H9 (cell line): ENCODE results near the gene RASSF3. TPM values are rescaled to one million over a fixed set of nuclear protein-coding genes. Genes with fewer than 3 reads are reported as not detected.

Experiments
- DNase-seq: peaks from one replicate; pipeline ENCODE4 v3.0.0-alpha.2; 2017
- H2AFZ ChIP-seq: one replicate; pipeline ENCODE4 v1.6.1; 2013; ENCODE audit warnings: mild to moderate bottlenecking, low read length, control low read depth, moderate library complexity
- H2AK5ac ChIP-seq: 2 replicates; pipeline ENCODE4 v1.6.1; 2013; ENCODE audit warnings: low read length, control low read depth, mixed read lengths; ENCODE audit not compliant: insufficient read length
- H2BK120ac ChIP-seq: one replicate; pipeline ENCODE4 v1.6.1; 2013; ENCODE audit warnings: low read depth, mild to moderate bottlenecking, low read length, control low read depth, inconsistent platforms; ENCODE audit not compliant: poor library complexity, severe bottlenecking
- H2BK12ac ChIP-seq: 2 replicates; pipeline ENCODE4 v1.6.1; 2013; ENCODE audit warnings: low read length, control low read depth, mixed read lengths, low read depth; ENCODE audit not compliant: insufficient read length
- H2BK15ac ChIP-seq: 2 replicates; pipeline ENCODE4 v1.6.1; 2013; ENCODE audit warnings: low read depth, low read length, control low read depth
- H2BK20ac ChIP-seq: one replicate; pipeline ENCODE4 v1.6.1; 2013; ENCODE audit warnings: low read depth, mild to moderate bottlenecking, low read length, control low read depth, inconsistent platforms; ENCODE audit not compliant: poor library complexity, severe bottlenecking
- H2BK5ac ChIP-seq: 2 replicates; pipeline ENCODE4 v1.6.1; 2013; ENCODE audit warnings: low read length, control low read depth, mixed read lengths; ENCODE audit not compliant: insufficient read length
- H3K14ac ChIP-seq: 2 replicates; pipeline ENCODE4 v1.6.1; 2013; ENCODE audit warnings: low read length, control low read depth; ENCODE audit not compliant: insufficient read depth
- H3K18ac ChIP-seq: 2 replicates; pipeline ENCODE4 v1.6.1; 2013; ENCODE audit warnings: low read depth, mild to moderate bottlenecking, mixed read lengths, low read length, control low read depth; ENCODE audit not compliant: insufficient read length
- H3K23ac ChIP-seq: 2 replicates; pipeline ENCODE4 v1.6.1; 2013; ENCODE audit warnings: low read length, control low read depth, mixed read lengths, low read depth; ENCODE audit not compliant: insufficient read length
- H3K23me2 ChIP-seq: 2 replicates; pipeline ENCODE4 v1.6.1; 2013; ENCODE audit warnings: low read depth, mild to moderate bottlenecking, mixed read lengths, low read length, control low read depth; ENCODE audit not compliant: insufficient read length, poor library complexity, severe bottlenecking
- H3K27ac ChIP-seq: 2 replicates; pipeline ENCODE4 v1.5.1; 2013; ENCODE audit warnings: low read length, control low read depth, mixed read lengths, low read depth; ENCODE audit not compliant: insufficient read length
- H3K27me3 ChIP-seq: 2 replicates; pipeline ENCODE4 v1.6.1; 2013; ENCODE audit warnings: low read length, control low read depth, inconsistent platforms; ENCODE audit not compliant: insufficient read depth
- H3K4ac ChIP-seq: 2 replicates; pipeline ENCODE4 v1.6.1; 2013; ENCODE audit warnings: low read depth, mild to moderate bottlenecking, control low read depth, inconsistent platforms, low read length, moderate library complexity
- H3K4me1 ChIP-seq: 2 replicates; pipeline ENCODE4 v1.6.1; 2013; ENCODE audit warnings: low read length, control low read depth, inconsistent platforms; ENCODE audit not compliant: insufficient read depth
- H3K4me2 ChIP-seq: 2 replicates; pipeline ENCODE4 v1.6.1; 2013; ENCODE audit warnings: low read length, control low read depth, mixed read lengths; ENCODE audit not compliant: insufficient read length, insufficient read depth
- H3K56ac ChIP-seq: 2 replicates; pipeline ENCODE4 v1.6.1; 2013; ENCODE audit warnings: low read depth, mild to moderate bottlenecking, mixed read lengths, low read length, control low read depth; ENCODE audit not compliant: insufficient read length
- H3K79me1 ChIP-seq: 2 replicates; pipeline ENCODE4 v1.6.1; 2013; ENCODE audit warnings: low read depth, mild to moderate bottlenecking, moderate library complexity, low read length, control low read depth, inconsistent platforms; ENCODE audit not compliant: insufficient read depth, poor library complexity, severe bottlenecking
- H3K79me2 ChIP-seq: 2 replicates; pipeline ENCODE4 v1.6.1; 2013; ENCODE audit warnings: low read length, control low read depth, inconsistent platforms; ENCODE audit not compliant: insufficient read depth
- H3K9ac ChIP-seq: 2 replicates; pipeline ENCODE4 v1.6.1; 2013; ENCODE audit warnings: low read length, control low read depth, mixed read lengths; ENCODE audit not compliant: insufficient read length; ENCODE audit errors: extremely low read depth
- H3K9me3 ChIP-seq: one replicate; pipeline ENCODE4 v1.6.1; 2013; ENCODE audit warnings: low read depth, low read length, inconsistent platforms; ENCODE audit not compliant: control insufficient read depth
- H3T11ph ChIP-seq: one replicate; pipeline ENCODE4 v1.6.1; 2013; ENCODE audit warnings: mild to moderate bottlenecking, low read length, control low read depth, inconsistent platforms
- H4K20me1 ChIP-seq: one replicate; pipeline ENCODE4 v1.6.1; 2013; ENCODE audit not compliant: control insufficient read depth, insufficient read length, insufficient read depth
- H4K5ac ChIP-seq: 2 replicates; pipeline ENCODE4 v1.6.1; 2013; ENCODE audit warnings: low read depth, mild to moderate bottlenecking, mixed read lengths, low read length, control low read depth; ENCODE audit not compliant: insufficient read length
- H4K8ac ChIP-seq: replicated peaks from 2 replicates; pipeline ENCODE4 v1.6.1; 2013; ENCODE audit warnings: low read length, control low read depth, mixed read lengths, low read depth; ENCODE audit not compliant: insufficient read length
- H4K91ac ChIP-seq: 2 replicates; pipeline ENCODE4 v1.6.1; 2013; ENCODE audit warnings: low read depth, mild to moderate bottlenecking, moderate library complexity, mixed read lengths, low read length, control low read depth; ENCODE audit not compliant: insufficient read length
- H3K27ac Mint-ChIP-seq, 3 experiments: 2 replicates in 2 of 3; 3 replicates in 1 of 3; pipeline ENCODE4 v1.8.0; 2020 to 2021; ENCODE audit warnings: mixed read lengths in 3 of 3, mild to moderate bottlenecking in 1 of 3, moderate library complexity in 1 of 3
- H3K27me3 Mint-ChIP-seq: 2 replicates; pipeline ENCODE4 v1.8.0; 2021; ENCODE audit warnings: low read depth, mild to moderate bottlenecking, moderate library complexity, mixed read lengths
- H3K36me3 Mint-ChIP-seq, 3 experiments: 2 replicates in 2 of 3; 3 replicates in 1 of 3; pipeline ENCODE4 v1.8.0; 2020 to 2021; ENCODE audit warnings: low read depth in 3 of 3, mixed read lengths in 3 of 3; ENCODE audit not compliant: insufficient read depth in 1 of 3
- H3K4me1 Mint-ChIP-seq, 2 experiments: 2 replicates each; pipeline ENCODE4 v1.8.0; 2020; ENCODE audit warnings: mixed read lengths in 2 of 2
- H3K4me3 Mint-ChIP-seq, 2 experiments: 2 replicates in 1 of 2; 3 replicates in 1 of 2; pipeline ENCODE4 v1.8.0; 2020 to 2021; ENCODE audit warnings: mild to moderate bottlenecking in 2 of 2, mixed read lengths in 2 of 2, moderate library complexity in 1 of 2
- H3K9me3 Mint-ChIP-seq, 2 experiments: 2 replicates in 1 of 2; 3 replicates in 1 of 2; pipeline ENCODE4 v1.8.0; 2020; ENCODE audit warnings: mild to moderate bottlenecking in 2 of 2, mixed read lengths in 2 of 2, moderate library complexity in 1 of 2
- WGBS: extraction: QIAGEN DNeasy Blood & Tissue Kit; methylation state at CpG from one replicate; pipeline ENCODE4 v1.1.7; 2013; ENCODE audit warnings: missing lambda C conversion rate, low lambda C conversion rate, mixed read lengths; ENCODE audit not compliant: insufficient read length; ENCODE audit errors: extremely low coverage; 5-methylcytosine and 5-hydroxymethylcytosine counted together
- total RNA-seq: library from RNA; stranded (reverse); gene quantifications from 2 replicates; pipeline ENCODE4 v1.2.1, GENCODE V29; 2021
- TF ChIP-seq, protein P1 (sequence below): fragments of 200-600 bp; sonication (generic); conservative IDR thresholded peaks from 3 replicates; pipeline ENCODE4 v1.8.0; 2021; ENCODE audit warnings: antibody characterized with exemption, mild to moderate bottlenecking

Gene RASSF3
- total RNA-seq, 1 experiment from 2014 or later, result 45.1 TPM

- H3K4me3 Mint-ChIP-seq, result no peak overlapping the region
- H3K27ac Mint-ChIP-seq, result peak overlapping the region in 2 of 3 experiments; percentile 45 to 55; a peak in 3 of 7 replicates
- Histone ChIP-seq H3K27ac (no peak overlapping the region), H2BK15ac (no peak overlapping the region), H2AK5ac (no peak overlapping the region), H3K18ac (no peak overlapping the region), H3K4me1 (peaks cover 10% of the 10 kb centered on the region; the same call in 1 of the 2 replicates), H3T11ph (no peak overlapping the region), H3K56ac (no peak overlapping the region), H4K20me1 (no peaks in the 10 kb centered on the region), H2AFZ (no peak overlapping the region), H3K23ac (no peak overlapping the region), H4K5ac (no peak overlapping the region), H3K9ac (no peak overlapping the region), H3K4me2 (no peak overlapping the region), H2BK20ac (no peak overlapping the region), H3K4ac (no peak overlapping the region), H2BK5ac (no peak overlapping the region), H3K27me3 (no peaks in the 10 kb centered on the region), H3K79me1 (no peaks in the 10 kb centered on the region), H3K14ac (no peak overlapping the region), H3K79me2 (peaks cover 4% of the 10 kb centered on the region; the same call in 1 of the 2 replicates), H4K91ac (no peak overlapping the region), H2BK12ac (no peak overlapping the region), H4K8ac (no peak overlapping the region), H3K9me3 (no peaks in the 10 kb centered on the region), H3K23me2 (no peaks in the 10 kb centered on the region), H2BK120ac (no peak overlapping the region)
- H3K27me3 Mint-ChIP-seq, result no peaks in the 10 kb centered on the region
- peaks cover 6 to 22% (median 16%) of the 10 kb centered on the region in 3 experiments; a peak in 6 of 7 replicates for H3K36me3 Mint-ChIP-seq
- no peaks in the 10 kb centered on the region for H3K9me3 Mint-ChIP-seq
- no CpG with 5 or more reads among the region's 5 CpGs for WGBS
- H3K4me1 Mint-ChIP-seq, result peaks cover 40 to 48% of the 10 kb centered on the region in 2 experiments
- no peak for DNase-seq
- TF ChIP-seq, protein P1, sequence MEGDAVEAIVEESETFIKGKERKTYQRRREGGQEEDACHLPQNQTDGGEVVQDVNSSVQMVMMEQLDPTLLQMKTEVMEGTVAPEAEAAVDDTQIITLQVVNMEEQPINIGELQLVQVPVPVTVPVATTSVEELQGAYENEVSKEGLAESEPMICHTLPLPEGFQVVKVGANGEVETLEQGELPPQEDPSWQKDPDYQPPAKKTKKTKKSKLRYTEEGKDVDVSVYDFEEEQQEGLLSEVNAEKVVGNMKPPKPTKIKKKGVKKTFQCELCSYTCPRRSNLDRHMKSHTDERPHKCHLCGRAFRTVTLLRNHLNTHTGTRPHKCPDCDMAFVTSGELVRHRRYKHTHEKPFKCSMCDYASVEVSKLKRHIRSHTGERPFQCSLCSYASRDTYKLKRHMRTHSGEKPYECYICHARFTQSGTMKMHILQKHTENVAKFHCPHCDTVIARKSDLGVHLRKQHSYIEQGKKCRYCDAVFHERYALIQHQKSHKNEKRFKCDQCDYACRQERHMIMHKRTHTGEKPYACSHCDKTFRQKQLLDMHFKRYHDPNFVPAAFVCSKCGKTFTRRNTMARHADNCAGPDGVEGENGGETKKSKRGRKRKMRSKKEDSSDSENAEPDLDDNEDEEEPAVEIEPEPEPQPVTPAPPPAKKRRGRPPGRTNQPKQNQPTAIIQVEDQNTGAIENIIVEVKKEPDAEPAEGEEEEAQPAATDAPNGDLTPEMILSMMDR, result no peak
Measured at GRCh38 chr12:64681200-64682052, 71.1 kb downstream of the RASSF3 start.
